ENCODE results near the gene BPIFB2.

Gene BPIFB2

GRCh38 chr20:33023439-33024242 lies 16.1 kb downstream of the BPIFB2 start:
- H3K27ac ChIP-seq: no peak overlapping the region
- TF ChIP-seq CTCF (conservative IDR thresholded peaks at IDR 0.05) (no peak), ZFX (IDR thresholded peaks at IDR 0.05) (no peak)

- TF ChIP-seq CTCF (conservative IDR thresholded peaks at IDR 0.05): no peak
- TF ChIP-seq ZFX (IDR thresholded peaks at IDR 0.05): no peak
- no peak overlapping the region for H3K27ac ChIP-seq
Observed at GRCh38 chr20:33024243-33024560, 16.7 kb downstream of the BPIFB2 start.

GRCh38 chr20:33024609-33025317 lies 17.3 kb downstream of the BPIFB2 start:
- H3K27ac ChIP-seq: no peak overlapping the region
- no peak for TF ChIP-seq ZFX (IDR thresholded peaks at IDR 0.05)
- TF ChIP-seq CTCF (conservative IDR thresholded peaks at IDR 0.05): no peak

GRCh38 chr20:33025318-33025876 lies 17.9 kb downstream of the BPIFB2 start:
- TF ChIP-seq ZFX (IDR thresholded peaks at IDR 0.05) (no peak), CTCF (conservative IDR thresholded peaks at IDR 0.05) (no peak)
- H3K27ac ChIP-seq: no peak overlapping the region

GRCh38 chr20:33026072-33026778 lies 18.7 kb downstream of the BPIFB2 start:
- H3K27ac ChIP-seq: no peak overlapping the region
- TF ChIP-seq ZFX (IDR thresholded peaks at IDR 0.05): no peak
- no peak for TF ChIP-seq CTCF (conservative IDR thresholded peaks at IDR 0.05)

- TF ChIP-seq ZFX (IDR thresholded peaks at IDR 0.05) (no peak), CTCF (conservative IDR thresholded peaks at IDR 0.05) (no peak)
- no peak overlapping the region for H3K27ac ChIP-seq
Observed at GRCh38 chr20:33026779-33027759, 19.6 kb downstream of the BPIFB2 start.

All from C4-2B (cell line).